ENCODE results near the gene CERCAM.

The CERCAM gene

GRCh38 chr9:128405077-128405779 is 15.4 kb upstream of the CERCAM start:
- no peaks in the 10 kb centered on the region for H3F3A ChIP-seq (ENCODE audit: low read depth)
- H3K9me2 ChIP-seq (replicated peaks; ENCODE audit: low read depth, low read length) = no peaks in the 10 kb centered on the region
- no peak overlapping the region for H2AFZ ChIP-seq (ENCODE audit: low read length)
- H3K4me1 ChIP-seq (ENCODE audit: insufficient read depth, low read length, poor library complexity, severe bottlenecking) = no peaks in the 10 kb centered on the region
- no peak overlapping the region for H3K9ac ChIP-seq (ENCODE audit: low read depth, low read length, poor library complexity, severe bottlenecking)
- no peaks in the 10 kb centered on the region for H4K20me1 ChIP-seq (ENCODE audit: insufficient read depth, low read length, poor library complexity, severe bottlenecking)
- no peaks in the 10 kb centered on the region for H3K9me3 ChIP-seq (ENCODE audit: insufficient read depth, low read depth, low read length)
- TF ChIP-seq CTCF (conservative IDR thresholded peaks at IDR 0.05; ENCODE audit: low read length) (no peak), EZH2phosphoT487 (IDR thresholded peaks at IDR 0.05; ENCODE audit: borderline replicate concordance) (no peak)
- no peaks in the 10 kb centered on the region for H3K27me3 ChIP-seq (ENCODE audit: insufficient read depth, low read length, poor library complexity, severe bottlenecking)
- no peak overlapping the region for H3K4me3 ChIP-seq (ENCODE audit: low read length, poor library complexity, severe bottlenecking)
- no peak overlapping the region for H3K4me2 ChIP-seq (ENCODE audit: low read depth, low read length, poor library complexity, severe bottlenecking)
- no peaks in the 10 kb centered on the region for H3K36me3 ChIP-seq (ENCODE audit: insufficient read depth, low read length)
- H3K79me2 ChIP-seq (ENCODE audit: insufficient read depth, low read length) = no peaks in the 10 kb centered on the region

- Histone ChIP-seq H2AFZ (ENCODE audit: low read length) (no peak overlapping the region), H3F3A (ENCODE audit: low read depth) (no peaks in the 10 kb centered on the region), H3K9me2 (replicated peaks; ENCODE audit: low read depth, low read length) (no peaks in the 10 kb centered on the region), H3K9me3 (ENCODE audit: insufficient read depth, low read depth, low read length) (no peaks in the 10 kb centered on the region), H3K4me1 (ENCODE audit: insufficient read depth, low read length, poor library complexity, severe bottlenecking) (no peaks in the 10 kb centered on the region), H3K79me2 (ENCODE audit: insufficient read depth, low read length) (no peaks in the 10 kb centered on the region), H3K36me3 (ENCODE audit: insufficient read depth, low read length) (no peaks in the 10 kb centered on the region), H3K9ac (ENCODE audit: low read depth, low read length, poor library complexity, severe bottlenecking) (no peak overlapping the region), H3K4me2 (ENCODE audit: low read depth, low read length, poor library complexity, severe bottlenecking) (no peak overlapping the region), H4K20me1 (ENCODE audit: insufficient read depth, low read length, poor library complexity, severe bottlenecking) (no peaks in the 10 kb centered on the region), H3K4me3 (ENCODE audit: low read length, poor library complexity, severe bottlenecking) (no peak overlapping the region), H3K27me3 (ENCODE audit: insufficient read depth, low read length, poor library complexity, severe bottlenecking) (no peaks in the 10 kb centered on the region)
- TF ChIP-seq EZH2phosphoT487 (IDR thresholded peaks at IDR 0.05; ENCODE audit: borderline replicate concordance) = no peak
- no peak for TF ChIP-seq CTCF (conservative IDR thresholded peaks at IDR 0.05; ENCODE audit: low read length)
Observed at GRCh38 chr9:128405780-128406171, 14.9 kb upstream of the CERCAM start.

- H3K4me1 ChIP-seq (ENCODE audit: insufficient read depth, low read length, poor library complexity, severe bottlenecking) = no peaks in the 10 kb centered on the region
- TF ChIP-seq CTCF (conservative IDR thresholded peaks at IDR 0.05; ENCODE audit: low read length) (no peak), EZH2phosphoT487 (IDR thresholded peaks at IDR 0.05; ENCODE audit: borderline replicate concordance) (no peak)
- no peak overlapping the region for H3K4me2 ChIP-seq (ENCODE audit: low read depth, low read length, poor library complexity, severe bottlenecking)
- no peaks in the 10 kb centered on the region for H3K27me3 ChIP-seq (ENCODE audit: insufficient read depth, low read length, poor library complexity, severe bottlenecking)
- no peak overlapping the region for H3K9ac ChIP-seq (ENCODE audit: low read depth, low read length, poor library complexity, severe bottlenecking)
- no peaks in the 10 kb centered on the region for H3K79me2 ChIP-seq (ENCODE audit: insufficient read depth, low read length)
- no peaks in the 10 kb centered on the region for H3K9me2 ChIP-seq (replicated peaks; ENCODE audit: low read depth, low read length)
- H3K36me3 ChIP-seq (ENCODE audit: insufficient read depth, low read length) = no peaks in the 10 kb centered on the region
- no peak overlapping the region for H2AFZ ChIP-seq (ENCODE audit: low read length)
- no peaks in the 10 kb centered on the region for H3K9me3 ChIP-seq (ENCODE audit: insufficient read depth, low read depth, low read length)
- H4K20me1 ChIP-seq (ENCODE audit: insufficient read depth, low read length, poor library complexity, severe bottlenecking) = no peaks in the 10 kb centered on the region
- H3F3A ChIP-seq (ENCODE audit: low read depth) = no peaks in the 10 kb centered on the region
- no peak overlapping the region for H3K4me3 ChIP-seq (ENCODE audit: low read length, poor library complexity, severe bottlenecking)
Observed at GRCh38 chr9:128406848-128407391, 13.7 kb upstream of the CERCAM start.
